Neural cell (in vitro differentiated cells): ENCODE results near the gene CSDE1.

Experiments used
- EP300 ChIP-seq: fragments of 450-650 bp; conservative IDR thresholded peaks from 2 replicates; pipeline ENCODE4 v1.6.1; 2014; ENCODE audit warnings: antibody characterized with exemption, mild to moderate bottlenecking, moderate library complexity; ENCODE audit not compliant: poor library complexity, severe bottlenecking
- TAF1 ChIP-seq: IDR thresholded peaks from 2 replicates; pipeline ENCODE4 v1.6.1; 2012; ENCODE audit warnings: low read depth

GRCh38 chr1:114745291-114745690, 12.5 kb downstream of the CSDE1 start:
- TF ChIP-seq EP300 (no peak), TAF1 (no peak)
